A204.1 (cell line): ENCODE measurements around the gene CANX.

Experiments
- FAIRE-seq: peaks from 2 replicates; lab custom pipeline; 2012; peaks lifted over from hg19 to GRCh38; lab: Jason Lieb, UNC

Gene CANX

DNA sequence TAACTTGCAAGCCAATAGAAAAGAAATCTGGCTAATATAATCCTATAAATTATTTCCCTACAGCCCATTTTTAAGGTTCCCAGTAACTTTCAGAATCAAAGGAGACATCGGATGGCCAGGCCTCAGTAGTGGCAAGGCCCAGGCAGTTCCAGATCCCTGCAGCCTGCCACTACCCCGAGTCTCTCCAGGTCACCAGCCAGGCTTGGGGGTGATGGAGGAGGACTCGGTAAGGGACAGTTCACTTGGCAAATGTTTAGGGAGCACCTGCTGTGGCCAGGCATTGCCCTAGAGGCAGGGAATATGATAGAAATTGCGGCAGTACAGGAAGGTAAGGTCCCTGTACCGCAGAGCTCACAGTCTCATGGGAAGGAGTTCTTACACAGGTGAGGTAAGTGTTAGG, 79.8 kb downstream of the CANX start:
- FAIRE-seq, result no peak

DNA sequence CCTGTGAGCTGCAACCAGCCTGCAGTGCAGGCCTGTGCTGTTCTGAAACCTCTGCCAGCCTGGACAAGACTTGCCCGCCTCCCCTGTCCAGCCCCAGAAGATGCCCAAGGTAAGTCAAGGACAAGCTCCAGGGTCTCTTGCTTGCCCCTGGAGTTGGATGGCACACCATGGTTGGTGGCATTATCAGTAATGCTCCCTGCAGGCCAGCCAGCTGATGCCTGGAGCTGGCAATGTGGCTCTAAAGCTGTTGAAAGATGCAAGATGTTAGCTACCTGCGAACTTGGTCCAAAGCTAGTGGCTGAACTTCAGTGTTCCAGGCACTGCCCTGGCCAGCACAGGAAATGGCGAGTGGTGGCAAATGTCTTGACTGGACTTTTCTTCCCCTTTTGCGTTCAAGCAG, 81.1 kb downstream of the CANX start:
- no peak for FAIRE-seq

DNA sequence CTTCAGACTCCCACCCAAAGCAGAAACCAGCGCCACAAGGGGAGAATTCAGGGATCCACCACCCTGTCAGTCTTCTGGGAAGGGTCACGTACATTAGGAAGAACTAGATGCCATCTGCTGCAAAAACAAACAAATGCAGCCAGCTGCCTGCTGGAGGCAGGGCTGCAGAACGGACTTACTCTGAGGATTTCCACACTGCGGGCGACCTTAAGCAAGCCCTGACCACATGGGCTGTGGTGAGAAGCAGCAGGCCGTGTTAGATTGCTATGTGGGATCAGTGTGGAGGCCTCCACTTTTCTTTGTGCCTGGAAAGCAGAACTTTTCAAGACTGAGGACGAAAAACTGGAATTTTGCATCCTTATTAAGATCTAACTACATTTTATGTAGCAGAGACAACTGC, 81.6 kb downstream of the CANX start:
- FAIRE-seq, result no peak
